ENCODE results near the gene CYB561A3.

GRCh38 chr11:61337706-61338470, 23.8 kb downstream of the CYB561A3 start:
- TF ChIP-seq, protein P1, sequence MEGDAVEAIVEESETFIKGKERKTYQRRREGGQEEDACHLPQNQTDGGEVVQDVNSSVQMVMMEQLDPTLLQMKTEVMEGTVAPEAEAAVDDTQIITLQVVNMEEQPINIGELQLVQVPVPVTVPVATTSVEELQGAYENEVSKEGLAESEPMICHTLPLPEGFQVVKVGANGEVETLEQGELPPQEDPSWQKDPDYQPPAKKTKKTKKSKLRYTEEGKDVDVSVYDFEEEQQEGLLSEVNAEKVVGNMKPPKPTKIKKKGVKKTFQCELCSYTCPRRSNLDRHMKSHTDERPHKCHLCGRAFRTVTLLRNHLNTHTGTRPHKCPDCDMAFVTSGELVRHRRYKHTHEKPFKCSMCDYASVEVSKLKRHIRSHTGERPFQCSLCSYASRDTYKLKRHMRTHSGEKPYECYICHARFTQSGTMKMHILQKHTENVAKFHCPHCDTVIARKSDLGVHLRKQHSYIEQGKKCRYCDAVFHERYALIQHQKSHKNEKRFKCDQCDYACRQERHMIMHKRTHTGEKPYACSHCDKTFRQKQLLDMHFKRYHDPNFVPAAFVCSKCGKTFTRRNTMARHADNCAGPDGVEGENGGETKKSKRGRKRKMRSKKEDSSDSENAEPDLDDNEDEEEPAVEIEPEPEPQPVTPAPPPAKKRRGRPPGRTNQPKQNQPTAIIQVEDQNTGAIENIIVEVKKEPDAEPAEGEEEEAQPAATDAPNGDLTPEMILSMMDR (IDR thresholded peaks at IDR 0.05), result no peak
- TF ChIP-seq POLR2A (IDR thresholded peaks at IDR 0.05), result no peak

Measured in Peyer's patch (tissue), 4 donors.